OCI-LY7 (cell line): Measurements from ENCODE around the gene PCBP3.

Experiments used
- CTCF ChIP-seq: fragments of 200-600 bp; sonication (generic); conservative IDR thresholded peaks from 2 replicates; pipeline ENCODE4 v1.5.1; 2014; ENCODE audit warnings: mild to moderate bottlenecking, antibody characterized with exemption, low read length, moderate library complexity, mixed read lengths
- EZH2phosphoT487 ChIP-seq: fragments of 200-600 bp; sonication (generic); IDR thresholded peaks from 2 replicates; pipeline ENCODE4 v1.6.1; 2018; ENCODE audit warnings: low read depth, borderline replicate concordance, mild to moderate bottlenecking, mixed run types, antibody characterized with exemption, low read length, moderate library complexity, mixed read lengths

- TF ChIP-seq CTCF: no peak
- TF ChIP-seq EZH2phosphoT487: no peak
Observed at GRCh38 chr21:45715441-45715840, 71.9 kb downstream of the PCBP3 start.
